ENCODE data around the gene MAN1A2. TPM values are rescaled to one million over a fixed set of nuclear protein-coding genes. Genes with fewer than 3 reads are reported as not detected.

Gene MAN1A2
- total RNA-seq, 1 experiment from 2014 or later = 38.1 TPM

DNA sequence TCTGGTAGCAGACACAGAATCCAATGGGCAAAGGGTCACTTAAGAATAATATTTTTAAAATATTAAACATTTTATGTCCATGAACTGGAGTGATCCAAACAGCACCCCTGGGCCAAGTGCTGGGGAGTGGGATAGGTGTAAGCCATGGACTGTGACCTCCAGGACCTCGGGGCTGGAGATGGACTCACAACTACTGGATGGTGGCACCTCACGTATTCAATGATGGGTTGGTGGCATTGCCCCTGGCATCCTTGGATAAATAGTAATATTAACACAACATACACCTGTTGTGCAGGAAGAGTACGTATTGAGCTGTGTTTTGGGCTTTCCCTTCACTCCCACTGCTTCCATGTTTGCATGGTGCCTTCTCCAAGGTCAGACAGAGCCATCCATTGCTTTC is 199.3 kb downstream of the MAN1A2 start:
- Histone ChIP-seq H3K9me3 (ENCODE audit: control insufficient read depth in 1 of 2, insufficient read depth in 1 of 2, low read depth in 1 of 2, low read length in 2 of 2) (no peaks in the 10 kb centered on the region), H4K20me1 (ENCODE audit: insufficient read depth) (no peaks in the 10 kb centered on the region), H3K27ac (ENCODE audit: low read depth, low read length) (no peak overlapping the region), H3K27me3 (ENCODE audit: insufficient read depth, low read length) (no peaks in the 10 kb centered on the region), H3K9me2 (ENCODE audit: insufficient read depth) (no peaks in the 10 kb centered on the region), H3K4me3 (replicated peaks in 1 of 2; ENCODE audit: low read depth in 1 of 2, low read length in 2 of 2) (no peak overlapping the region), H3K36me3 (ENCODE audit: control insufficient read depth in 1 of 2, insufficient read depth in 2 of 2, low read length in 2 of 2) (no peaks in the 10 kb centered on the region), H3K9ac (ENCODE audit: low read length) (no peak overlapping the region), H3K4me1 (ENCODE audit: control insufficient read depth in 1 of 2, insufficient read depth in 2 of 2, low read length in 2 of 2) (no peaks in the 10 kb centered on the region; a peak in 1 of 4 replicates), H2AFZ (ENCODE audit: low read depth, low read length, poor library complexity, severe bottlenecking) (no peak overlapping the region), H3K4me2 (ENCODE audit: low read length) (no peak overlapping the region), H3K79me2 (ENCODE audit: insufficient read depth, low read length) (no peaks in the 10 kb centered on the region)
- ChIA-PET CTCF (no interaction called here), POLR2A (no interaction called here), RAD21 (ENCODE audit: low non-redundant PET in 1 of 2, low total read pairs in 2 of 2, uncharacterized antibody in 2 of 2, unreplicated experiment in 2 of 2) (no interaction called here)
- intact Hi-C loops (cut with micrococcal nuclease) = no loop called here
- ATAC-seq (no peak), DNase-seq (ENCODE audit: low read depth, low spot score) (no peak)
- no peak for TF ChIP-seq EZH2 (IDR thresholded peaks at IDR 0.05)
- BruUV-seq (replicated peaks) = no TSS peak

DNA sequence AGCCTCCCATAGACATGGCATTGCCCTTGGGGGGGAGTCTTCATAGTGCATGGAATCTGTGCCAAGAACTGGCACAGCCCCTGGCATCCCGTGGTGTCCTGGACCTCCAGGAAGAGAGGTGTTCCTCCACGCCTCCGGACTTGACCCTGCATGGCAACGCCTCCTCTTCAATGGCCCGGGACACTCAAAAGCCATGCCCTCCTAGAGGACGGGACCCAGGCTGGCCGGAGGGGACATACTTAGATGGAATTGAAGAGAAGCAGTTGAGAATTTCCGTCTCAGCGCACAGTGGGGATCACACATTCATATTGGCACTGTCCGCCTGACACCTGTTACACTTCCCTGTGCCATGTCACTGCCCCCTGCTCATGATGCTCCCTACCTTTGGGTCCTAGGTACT is 200.2 kb downstream of the MAN1A2 start:
- no peak overlapping the region for H3K4me3 ChIP-seq (replicated peaks in 1 of 2; ENCODE audit: low read depth in 1 of 2, low read length in 2 of 2)
- DNase-seq (ENCODE audit: low read depth, low spot score) (no peak), ATAC-seq (no peak)
- intact Hi-C loops (cut with micrococcal nuclease) = no loop called here
- no peak overlapping the region for H3K9ac ChIP-seq (ENCODE audit: low read length)
- no peaks in the 10 kb centered on the region for H3K9me3 ChIP-seq (ENCODE audit: control insufficient read depth in 1 of 2, insufficient read depth in 1 of 2, low read depth in 1 of 2, low read length in 2 of 2)
- no peak overlapping the region for H2AFZ ChIP-seq (ENCODE audit: low read depth, low read length, poor library complexity, severe bottlenecking)
- no TSS peak for BruUV-seq (replicated peaks)
- ChIA-PET POLR2A (no interaction called here), CTCF (no interaction called here), RAD21 (ENCODE audit: low non-redundant PET in 1 of 2, low total read pairs in 2 of 2, uncharacterized antibody in 2 of 2, unreplicated experiment in 2 of 2) (no interaction called here)
- no peaks in the 10 kb centered on the region for H3K36me3 ChIP-seq (ENCODE audit: control insufficient read depth in 1 of 2, insufficient read depth in 2 of 2, low read length in 2 of 2)
- H3K79me2 ChIP-seq (ENCODE audit: insufficient read depth, low read length) = no peaks in the 10 kb centered on the region
- no peaks in the 10 kb centered on the region; a peak in 1 of 4 replicates for H3K4me1 ChIP-seq (ENCODE audit: control insufficient read depth in 1 of 2, insufficient read depth in 2 of 2, low read length in 2 of 2)
- TF ChIP-seq YY1 (IDR thresholded peaks at IDR 0.05; ENCODE audit: extremely low read depth, insufficient replicate concordance, low read depth, low read length) = no peak
- H4K20me1 ChIP-seq (ENCODE audit: insufficient read depth) = no peaks in the 10 kb centered on the region
- H3K9me2 ChIP-seq (ENCODE audit: insufficient read depth) = no peaks in the 10 kb centered on the region
- no peaks in the 10 kb centered on the region for H3K27me3 ChIP-seq (ENCODE audit: insufficient read depth, low read length)
- no peak overlapping the region for H3K27ac ChIP-seq (ENCODE audit: low read depth, low read length)
- no peak overlapping the region for H3K4me2 ChIP-seq (ENCODE audit: low read length)

DNA sequence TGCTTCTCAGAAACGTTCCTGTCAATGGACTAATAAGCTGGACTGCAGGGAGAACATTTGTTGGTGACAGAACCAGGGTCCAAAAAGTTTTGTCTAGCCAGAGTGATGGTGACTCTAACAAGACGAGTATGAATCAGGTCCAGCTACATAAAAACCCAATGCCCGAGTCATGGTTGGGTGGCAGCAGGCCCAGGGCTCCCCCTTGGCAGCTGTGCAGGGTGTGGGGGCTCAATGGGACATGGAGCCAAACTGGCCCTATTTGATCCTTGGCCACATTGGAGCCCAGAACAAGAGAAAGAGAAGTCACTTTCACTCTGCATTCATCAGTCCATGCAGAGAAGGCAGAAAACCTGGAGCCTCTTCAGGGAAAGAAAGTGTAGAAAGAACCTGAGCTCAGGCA is 200.7 kb downstream of the MAN1A2 start:
- Histone ChIP-seq H3K27me3 (ENCODE audit: insufficient read depth, low read length) (no peaks in the 10 kb centered on the region), H3K9ac (ENCODE audit: low read length) (no peak overlapping the region), H3K4me1 (ENCODE audit: control insufficient read depth in 1 of 2, insufficient read depth in 2 of 2, low read length in 2 of 2) (no peaks in the 10 kb centered on the region; a peak in 1 of 4 replicates), H3K4me2 (ENCODE audit: low read length) (no peak overlapping the region), H3K9me2 (ENCODE audit: insufficient read depth) (no peaks in the 10 kb centered on the region), H3K9me3 (ENCODE audit: control insufficient read depth in 1 of 2, insufficient read depth in 1 of 2, low read depth in 1 of 2, low read length in 2 of 2) (no peaks in the 10 kb centered on the region), H2AFZ (ENCODE audit: low read depth, low read length, poor library complexity, severe bottlenecking) (no peak overlapping the region), H3K79me2 (ENCODE audit: insufficient read depth, low read length) (no peaks in the 10 kb centered on the region), H4K20me1 (ENCODE audit: insufficient read depth) (no peaks in the 10 kb centered on the region), H3K36me3 (ENCODE audit: control insufficient read depth in 1 of 2, insufficient read depth in 2 of 2, low read length in 2 of 2) (no peaks in the 10 kb centered on the region), H3K27ac (ENCODE audit: low read depth, low read length) (no peak overlapping the region), H3K4me3 (replicated peaks in 1 of 2; ENCODE audit: low read depth in 1 of 2, low read length in 2 of 2) (no peak overlapping the region)
- ChIA-PET POLR2A (no interaction called here), RAD21 (ENCODE audit: low non-redundant PET in 1 of 2, low total read pairs in 2 of 2, uncharacterized antibody in 2 of 2, unreplicated experiment in 2 of 2) (no interaction called here), CTCF (no interaction called here)
- no TSS peak for BruUV-seq (replicated peaks)
- intact Hi-C loops (cut with micrococcal nuclease) = no loop called here
- DNase-seq (ENCODE audit: low read depth, low spot score) (no peak), ATAC-seq (no peak)
- TF ChIP-seq EGR1 (IDR thresholded peaks at IDR 0.05; ENCODE audit: low read depth) (no peak), TCF7L2 (IDR thresholded peaks at IDR 0.05; ENCODE audit: borderline replicate concordance, extremely low read depth, insufficient read depth, insufficient read length) (no peak), ELF1 (IDR thresholded peaks at IDR 0.05; ENCODE audit: borderline replicate concordance, low read depth) (no peak), FOSL1 (IDR thresholded peaks at IDR 0.05; ENCODE audit: low read depth) (no peak), POLR2AphosphoS5 (IDR thresholded peaks at IDR 0.05; ENCODE audit: low read depth, low read length) (no peak), POLR2A (IDR thresholded peaks at IDR 0.05; ENCODE audit: borderline replicate concordance, extremely low read depth, insufficient read depth, insufficient read length) (no peak), CBX3 (IDR thresholded peaks at IDR 0.05; ENCODE audit: low read depth) (no peak), SP1 (IDR thresholded peaks at IDR 0.05; ENCODE audit: low read depth) (no peak), RAD21 (IDR thresholded peaks at IDR 0.05; ENCODE audit: low read depth) (no peak)
- TF ChIP-seq, protein P1, sequence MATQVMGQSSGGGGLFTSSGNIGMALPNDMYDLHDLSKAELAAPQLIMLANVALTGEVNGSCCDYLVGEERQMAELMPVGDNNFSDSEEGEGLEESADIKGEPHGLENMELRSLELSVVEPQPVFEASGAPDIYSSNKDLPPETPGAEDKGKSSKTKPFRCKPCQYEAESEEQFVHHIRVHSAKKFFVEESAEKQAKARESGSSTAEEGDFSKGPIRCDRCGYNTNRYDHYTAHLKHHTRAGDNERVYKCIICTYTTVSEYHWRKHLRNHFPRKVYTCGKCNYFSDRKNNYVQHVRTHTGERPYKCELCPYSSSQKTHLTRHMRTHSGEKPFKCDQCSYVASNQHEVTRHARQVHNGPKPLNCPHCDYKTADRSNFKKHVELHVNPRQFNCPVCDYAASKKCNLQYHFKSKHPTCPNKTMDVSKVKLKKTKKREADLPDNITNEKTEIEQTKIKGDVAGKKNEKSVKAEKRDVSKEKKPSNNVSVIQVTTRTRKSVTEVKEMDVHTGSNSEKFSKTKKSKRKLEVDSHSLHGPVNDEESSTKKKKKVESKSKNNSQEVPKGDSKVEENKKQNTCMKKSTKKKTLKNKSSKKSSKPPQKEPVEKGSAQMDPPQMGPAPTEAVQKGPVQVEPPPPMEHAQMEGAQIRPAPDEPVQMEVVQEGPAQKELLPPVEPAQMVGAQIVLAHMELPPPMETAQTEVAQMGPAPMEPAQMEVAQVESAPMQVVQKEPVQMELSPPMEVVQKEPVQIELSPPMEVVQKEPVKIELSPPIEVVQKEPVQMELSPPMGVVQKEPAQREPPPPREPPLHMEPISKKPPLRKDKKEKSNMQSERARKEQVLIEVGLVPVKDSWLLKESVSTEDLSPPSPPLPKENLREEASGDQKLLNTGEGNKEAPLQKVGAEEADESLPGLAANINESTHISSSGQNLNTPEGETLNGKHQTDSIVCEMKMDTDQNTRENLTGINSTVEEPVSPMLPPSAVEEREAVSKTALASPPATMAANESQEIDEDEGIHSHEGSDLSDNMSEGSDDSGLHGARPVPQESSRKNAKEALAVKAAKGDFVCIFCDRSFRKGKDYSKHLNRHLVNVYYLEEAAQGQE (IDR thresholded peaks at IDR 0.05; ENCODE audit: low read depth) = no peak

Data from HCT116 (cell line).